HG02571 (cell line): Measurements from ENCODE around the gene VRTN.
"Not testable (repeated sequence)": the region's sequence is repeated elsewhere in the genome, so short reads cannot be mapped to it uniquely, and the experiment has no call there.

Experiments
- ATAC-seq: cut with Tn5 transposase; IDR thresholded peaks from one replicate; pipeline ENCODE4 v1.9.1; 2021; ENCODE audit warnings: mild to moderate bottlenecking, moderate library complexity; ENCODE audit not compliant: unreplicated experiment

Gene VRTN

GRCh38 chr14:74348735-74349463 is 628 bp downstream of the VRTN start:
- ATAC-seq, result no peak

GRCh38 chr14:74349757-74350156 is 1.5 kb downstream of the VRTN start:
- ATAC-seq, result no peak

GRCh38 chr14:74350211-74350927 is 2.1 kb downstream of the VRTN start:
- no peak for ATAC-seq

GRCh38 chr14:74350928-74351323 is 2.7 kb downstream of the VRTN start:
- no peak for ATAC-seq

GRCh38 chr14:74356892-74357575 is 8.8 kb downstream of the VRTN start:
- no peak for ATAC-seq

GRCh38 chr14:74357585-74357984 is 9.3 kb downstream of the VRTN start:
- no peak for ATAC-seq

- no peak for ATAC-seq
These were observed 10.0 kb downstream of the VRTN start for GRCh38 chr14:74358176-74358829.

- no peak for ATAC-seq
These were observed 11.9 kb downstream of the VRTN start for GRCh38 chr14:74360163-74360562.

GRCh38 chr14:74362361-74362915 is 14.2 kb downstream of the VRTN start:
- ATAC-seq, result no peak

- ATAC-seq, result no peak
These were observed 16.1 kb downstream of the VRTN start for GRCh38 chr14:74364271-74364880.

GRCh38 chr14:74368026-74368425 is 19.8 kb downstream of the VRTN start:
- ATAC-seq, result no peak

- no peak for ATAC-seq
These were observed 20.2 kb downstream of the VRTN start for GRCh38 chr14:74368441-74368840.

- no peak for ATAC-seq
These were observed 29.9 kb downstream of the VRTN start for GRCh38 chr14:74377976-74378690.

- no peak for ATAC-seq
These were observed 31.9 kb downstream of the VRTN start for GRCh38 chr14:74380172-74380571.

GRCh38 chr14:74380845-74381244 is 32.6 kb downstream of the VRTN start:
- ATAC-seq, result no peak

- ATAC-seq, result not testable (repeated sequence)
These were observed 33.3 kb downstream of the VRTN start for GRCh38 chr14:74381571-74381970.

- ATAC-seq, result no peak
These were observed 34.0 kb downstream of the VRTN start for GRCh38 chr14:74382231-74382630.

- no peak for ATAC-seq
These were observed 41.7 kb downstream of the VRTN start for GRCh38 chr14:74389980-74390379.

- not testable (repeated sequence) for ATAC-seq
These were observed 42.2 kb downstream of the VRTN start for GRCh38 chr14:74390505-74390904.

- no peak for ATAC-seq
These were observed 43.2 kb downstream of the VRTN start for GRCh38 chr14:74391479-74391878.
